Stimulated activated naive CD8-positive, alpha-beta T cell treated with anti-CD3 and anti-CD28 coated beads, Interleukin-15, Interleukin-2, amounts not matched to agents 100 ng/mL and 50 ng/mL, for 24 hours (primary cell): ENCODE data around the gene MUC21.
"Not testable (repeated sequence)": the region's sequence is repeated elsewhere in the genome, so short reads cannot be mapped to it uniquely, and the experiment has no call there.

ENCODE experiments used
- H3K27ac Mint-ChIP-seq: one replicate; pipeline ENCODE4 v1.8.0; 2021; ENCODE audit warnings: mild to moderate bottlenecking, mixed read lengths
- H3K27me3 Mint-ChIP-seq: one replicate; pipeline ENCODE4 v1.8.0; 2021; ENCODE audit warnings: mixed read lengths
- H3K36me3 Mint-ChIP-seq: one replicate; pipeline ENCODE4 v1.8.0; 2021; ENCODE audit warnings: low read depth, mixed read lengths
- H3K4me1 Mint-ChIP-seq: one replicate; pipeline ENCODE4 v1.8.0; 2021; ENCODE audit warnings: low read depth, mixed read lengths
- H3K4me3 Mint-ChIP-seq: one replicate; pipeline ENCODE4 v1.8.0; 2021; ENCODE audit warnings: mild to moderate bottlenecking, mixed read lengths
- H3K9me3 Mint-ChIP-seq: one replicate; pipeline ENCODE4 v1.8.0; 2021; ENCODE audit warnings: mixed read lengths

Gene MUC21

DNA sequence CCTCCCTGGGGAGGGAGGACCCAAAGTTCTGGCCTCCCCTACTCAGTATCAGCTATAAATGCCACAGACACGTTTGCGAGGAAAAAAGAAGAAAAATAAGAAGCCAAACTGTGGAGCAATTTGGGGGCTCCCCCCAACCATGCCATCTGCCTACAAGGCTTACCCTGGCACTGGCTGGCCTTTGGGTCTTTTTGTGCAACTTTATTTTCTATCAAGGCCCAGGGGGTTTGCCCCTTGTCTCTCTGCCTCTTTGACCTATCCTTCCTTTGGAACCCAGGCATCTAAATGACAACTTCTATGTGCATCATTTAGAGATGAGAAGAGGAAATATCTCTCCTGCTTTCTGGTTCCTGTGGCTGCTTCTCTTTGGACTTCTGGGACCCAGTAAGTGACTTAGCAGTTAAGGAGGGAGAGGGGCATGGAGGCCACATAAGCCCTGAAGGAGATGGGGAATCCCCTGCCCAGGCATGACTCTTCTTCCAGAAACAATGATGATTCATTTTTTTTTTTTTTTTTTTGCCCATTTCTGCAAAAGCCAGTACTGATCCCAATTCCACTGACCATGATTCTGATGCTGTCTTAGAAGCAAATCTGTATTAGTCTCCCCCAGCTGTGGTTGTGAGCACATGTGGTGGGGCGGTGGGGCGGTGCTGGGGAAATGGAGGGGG lies 27.0 kb downstream of the MUC21 start, which contains the start of gene MUC22:
Gene MUC22, plus strand, starts transcription at position 82 of the 668 bp plus-strand sequence. Its CDS starts 233 bp downstream, at position 315.
- H3K4me3 Mint-ChIP-seq = no peak within 1 kb of the TSS
- peaks cover 21% of the 10 kb centered on the region for H3K4me1 Mint-ChIP-seq
- peaks cover 5% of the 10 kb centered on the region for H3K9me3 Mint-ChIP-seq
- no peaks in the 10 kb centered on the region for H3K36me3 Mint-ChIP-seq
- H3K27ac Mint-ChIP-seq = no peak within 1 kb of the TSS
- H3K27me3 Mint-ChIP-seq = peaks cover 32% of the 10 kb centered on the region

DNA sequence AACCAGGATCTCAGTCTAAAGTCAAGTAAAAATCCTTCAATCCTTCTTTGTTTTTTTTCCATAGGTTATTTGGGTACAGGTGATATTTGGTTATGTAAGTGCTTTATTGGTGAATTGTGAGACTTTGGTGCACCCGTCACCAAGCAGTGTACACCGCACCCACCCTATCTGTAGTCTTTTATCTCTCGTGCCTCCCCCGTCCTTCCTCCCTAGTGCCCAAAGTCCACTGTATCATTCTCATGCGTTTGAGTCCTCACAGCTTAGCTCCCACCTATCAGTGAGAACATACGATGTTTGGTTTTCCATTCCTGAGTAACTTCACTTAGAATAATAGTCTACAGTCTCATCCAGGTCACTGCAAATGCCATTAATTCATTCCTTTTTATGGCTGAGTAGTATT lies 27.6 kb downstream of the MUC21 start:
- H3K36me3 Mint-ChIP-seq = no peaks in the 10 kb centered on the region
- no peak overlapping the region for H3K4me3 Mint-ChIP-seq
- H3K4me1 Mint-ChIP-seq = peaks cover 21% of the 10 kb centered on the region
- H3K27ac Mint-ChIP-seq = no peak overlapping the region
- H3K9me3 Mint-ChIP-seq = peaks cover 5% of the 10 kb centered on the region
- peaks cover 36% of the 10 kb centered on the region for H3K27me3 Mint-ChIP-seq

DNA sequence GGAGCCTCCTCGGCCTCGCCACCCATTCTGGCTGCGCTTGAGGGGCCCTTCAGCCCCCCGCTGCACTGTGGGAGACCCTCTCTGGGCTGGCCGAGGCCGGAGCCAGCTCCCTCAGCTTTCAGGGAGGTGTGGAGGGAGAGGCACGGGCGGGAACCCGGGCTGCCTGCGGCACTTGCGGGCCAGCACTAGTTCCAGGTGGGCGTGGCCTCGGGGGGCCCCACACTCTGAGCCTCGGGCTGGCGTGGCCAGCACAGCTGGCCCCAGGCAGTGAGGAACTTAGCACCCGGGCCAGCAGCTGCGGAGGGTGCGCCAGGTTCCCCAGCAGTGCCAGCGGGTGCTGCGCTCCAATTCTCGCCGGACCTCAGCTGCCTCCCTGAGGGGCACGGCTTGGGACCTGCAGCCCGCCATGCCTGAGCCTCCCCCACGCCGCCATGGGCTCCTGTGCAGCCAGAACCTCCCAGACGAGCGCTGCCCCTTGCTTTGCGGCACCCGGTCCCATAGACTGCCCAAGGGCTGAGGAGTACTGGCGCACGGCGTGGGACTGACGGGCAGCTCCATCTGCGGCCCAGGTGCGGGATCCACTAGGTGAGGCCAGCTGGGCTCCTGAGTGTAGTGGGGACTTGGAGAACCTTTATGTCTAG lies 33.3 kb downstream of the MUC21 start:
- H3K36me3 Mint-ChIP-seq = no peaks in the 10 kb centered on the region
- H3K4me3 Mint-ChIP-seq = no peak overlapping the region
- H3K4me1 Mint-ChIP-seq = no peaks in the 10 kb centered on the region
- peaks cover 37% of the 10 kb centered on the region for H3K27me3 Mint-ChIP-seq
- peaks cover 5% of the 10 kb centered on the region for H3K9me3 Mint-ChIP-seq
- no peak overlapping the region for H3K27ac Mint-ChIP-seq

DNA sequence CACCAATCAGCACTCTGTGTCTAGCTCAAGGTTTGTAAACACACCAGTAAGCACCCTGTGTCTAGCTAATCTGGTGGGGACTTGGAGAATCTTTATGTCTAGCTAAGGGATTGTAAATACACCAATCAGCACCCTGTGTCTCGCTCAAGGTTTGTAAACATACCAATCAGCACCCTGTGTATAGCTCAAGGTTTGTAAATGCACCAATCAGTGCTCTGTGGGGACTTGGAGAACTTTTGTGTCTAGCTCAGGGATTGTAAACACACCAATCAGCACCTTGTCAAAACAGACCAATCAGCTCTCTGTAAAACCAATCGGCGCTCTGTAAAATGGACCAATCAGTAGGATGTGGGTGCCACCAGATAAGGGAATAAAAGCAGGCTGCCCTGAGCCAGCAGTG lies 33.9 kb downstream of the MUC21 start:
- not testable (repeated sequence) for H3K36me3 Mint-ChIP-seq, H3K27ac Mint-ChIP-seq, H3K9me3 Mint-ChIP-seq, H3K4me3 Mint-ChIP-seq, H3K4me1 Mint-ChIP-seq
- H3K27me3 Mint-ChIP-seq = peaks cover 34% of the 10 kb centered on the region

DNA sequence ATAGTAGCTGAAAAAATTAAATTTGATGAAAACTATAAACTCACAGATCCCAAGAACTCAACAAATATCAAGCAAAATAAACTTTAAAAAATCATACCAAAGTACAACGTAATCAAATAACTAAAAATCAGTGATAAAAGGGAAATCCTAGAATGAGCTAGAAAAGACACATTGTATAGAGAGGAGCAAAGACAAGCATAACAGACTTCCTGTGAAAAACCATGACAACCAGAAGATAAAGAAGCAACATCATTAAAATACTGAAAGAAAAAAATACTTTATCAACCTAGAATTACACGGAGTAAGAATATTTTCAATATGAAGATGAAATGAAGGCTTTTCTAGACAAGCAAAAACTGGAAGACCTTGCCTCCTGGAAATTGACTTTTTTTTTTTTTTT lies 36.5 kb downstream of the MUC21 start:
- H3K4me1 Mint-ChIP-seq = no peaks in the 10 kb centered on the region
- no peak overlapping the region for H3K4me3 Mint-ChIP-seq
- peaks cover 25% of the 10 kb centered on the region for H3K27me3 Mint-ChIP-seq
- no peaks in the 10 kb centered on the region for H3K9me3 Mint-ChIP-seq
- H3K36me3 Mint-ChIP-seq = no peaks in the 10 kb centered on the region
- H3K27ac Mint-ChIP-seq = no peak overlapping the region

DNA sequence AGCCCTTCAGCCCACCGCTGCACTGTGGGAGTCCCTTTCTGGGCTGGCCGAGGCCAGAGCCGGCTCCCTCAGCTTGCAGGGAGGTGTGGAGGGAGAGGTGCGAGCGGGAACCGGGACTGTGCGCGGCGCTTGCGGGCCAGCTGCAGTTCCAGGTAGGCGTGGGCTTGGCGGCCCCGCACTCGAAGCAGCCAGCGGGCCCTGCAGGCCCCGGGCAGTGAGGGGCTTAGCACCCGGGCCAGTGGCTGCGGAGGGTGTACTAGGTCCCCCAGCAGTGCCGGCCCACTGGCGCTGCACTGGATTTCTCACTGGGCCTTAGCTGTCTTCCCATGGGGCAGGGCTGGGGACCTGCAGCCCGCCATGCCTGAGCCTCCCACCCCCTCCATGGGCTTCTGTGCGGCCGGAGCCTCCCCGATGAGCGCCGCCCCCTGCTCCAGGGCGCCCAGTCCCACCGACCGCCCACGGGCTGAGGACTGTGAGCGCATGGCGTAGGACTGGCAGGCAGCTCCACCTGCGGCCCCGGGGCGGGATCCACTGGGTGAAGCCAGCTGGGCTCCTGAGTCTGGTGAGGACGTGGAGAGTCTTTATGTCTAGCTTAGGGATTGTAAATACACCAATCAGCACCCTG lies 37.2 kb downstream of the MUC21 start:
- peaks cover 29% of the 10 kb centered on the region for H3K27me3 Mint-ChIP-seq
- not testable (repeated sequence) for H3K4me1 Mint-ChIP-seq, H3K9me3 Mint-ChIP-seq, H3K36me3 Mint-ChIP-seq, H3K4me3 Mint-ChIP-seq, H3K27ac Mint-ChIP-seq

DNA sequence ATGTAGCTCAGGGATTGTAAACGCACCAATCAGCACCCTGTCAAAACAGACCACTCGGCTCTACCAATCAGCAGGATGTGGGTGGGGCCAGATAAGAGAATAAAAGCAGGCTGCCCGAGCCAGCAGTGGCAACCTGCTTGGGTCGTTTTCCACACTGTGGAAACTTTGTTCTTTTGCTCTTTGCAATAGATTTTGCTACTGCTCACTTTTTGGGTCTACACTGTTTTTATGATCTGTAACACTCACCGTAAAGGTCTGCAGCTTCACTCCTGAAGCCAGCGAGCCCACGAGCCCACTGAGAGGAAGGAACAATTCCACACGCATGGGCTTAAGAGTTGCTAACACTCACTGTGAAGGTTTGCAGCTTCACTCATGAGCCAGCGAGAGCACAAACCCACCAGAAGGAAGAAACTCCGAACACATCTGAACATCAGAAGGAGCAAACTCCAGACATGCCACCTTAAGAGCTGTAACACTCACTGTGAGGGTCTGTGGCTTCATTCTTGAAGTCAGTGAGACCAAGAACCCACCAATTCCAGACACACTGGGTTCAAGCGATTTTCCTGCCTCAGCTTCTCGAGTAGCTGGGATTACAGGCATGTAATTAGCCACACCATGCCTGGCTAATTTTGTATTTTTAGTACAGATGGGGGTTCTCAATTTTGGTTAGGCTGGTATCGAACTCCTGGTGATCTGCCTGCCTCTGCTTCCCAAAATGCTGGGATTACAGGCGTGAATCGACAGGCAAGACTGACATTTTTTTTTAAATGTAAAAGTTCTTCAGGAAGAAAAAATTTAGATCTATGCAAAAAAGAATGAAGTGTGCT lies 38.4 kb downstream of the MUC21 start:
- not testable (repeated sequence) for H3K27ac Mint-ChIP-seq, H3K4me3 Mint-ChIP-seq, H3K36me3 Mint-ChIP-seq, H3K4me1 Mint-ChIP-seq, H3K9me3 Mint-ChIP-seq
- peaks cover 25% of the 10 kb centered on the region for H3K27me3 Mint-ChIP-seq

DNA sequence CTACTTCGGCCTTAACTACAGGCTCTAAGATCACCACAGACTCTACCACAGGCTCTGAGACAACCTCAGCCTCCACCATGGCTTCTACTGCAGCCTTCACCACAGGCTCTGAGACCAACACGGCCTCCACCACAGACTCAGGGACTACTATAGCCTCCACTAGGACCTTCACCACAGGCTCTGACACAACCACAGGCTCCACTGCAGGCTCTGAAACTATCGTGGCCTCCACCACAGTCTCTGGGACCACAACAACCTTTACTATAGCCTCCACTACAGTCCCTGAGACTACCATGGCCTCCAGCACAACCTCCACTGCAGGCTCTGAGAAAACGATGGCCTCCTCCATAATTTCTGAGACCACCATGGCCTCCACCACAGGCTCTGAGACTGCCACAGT lies 42.1 kb downstream of the MUC21 start:
- Mint-ChIP-seq H3K27me3 (peaks cover 20% of the 10 kb centered on the region), H3K9me3 (no peaks in the 10 kb centered on the region), H3K4me1 (peaks cover 2% of the 10 kb centered on the region)

DNA sequence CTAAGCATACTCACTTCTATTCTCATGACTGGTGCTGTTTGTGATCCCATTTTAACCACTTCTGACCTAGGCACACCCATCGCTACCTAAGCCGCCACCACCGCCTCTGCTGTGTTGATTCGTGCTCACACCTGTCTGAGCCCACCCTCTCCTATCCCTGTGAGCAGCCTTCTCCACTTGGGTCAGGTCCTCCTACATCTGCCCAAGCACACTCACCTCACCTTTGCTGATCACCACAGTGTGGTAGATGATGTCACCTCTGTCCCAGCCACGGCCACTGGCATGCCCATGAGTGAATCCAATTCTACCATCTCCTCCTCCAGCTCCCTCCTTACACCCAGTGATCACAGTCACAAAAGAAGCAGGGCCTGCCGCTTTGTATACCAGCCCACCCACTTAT lies 47.6 kb downstream of the MUC21 start:
- Mint-ChIP-seq H3K27me3 (peaks cover 35% of the 10 kb centered on the region), H3K9me3 (no peaks in the 10 kb centered on the region), H3K4me1 (peaks cover 10% of the 10 kb centered on the region), H3K36me3 (no peaks in the 10 kb centered on the region), H3K4me3 (no peak overlapping the region), H3K27ac (no peak overlapping the region)

More for the DNA sequence above, 42.1 kb downstream of the MUC21 start:
- Mint-ChIP-seq H3K27ac (no peak overlapping the region), H3K36me3 (no peaks in the 10 kb centered on the region), H3K4me3 (no peak overlapping the region)

DNA sequence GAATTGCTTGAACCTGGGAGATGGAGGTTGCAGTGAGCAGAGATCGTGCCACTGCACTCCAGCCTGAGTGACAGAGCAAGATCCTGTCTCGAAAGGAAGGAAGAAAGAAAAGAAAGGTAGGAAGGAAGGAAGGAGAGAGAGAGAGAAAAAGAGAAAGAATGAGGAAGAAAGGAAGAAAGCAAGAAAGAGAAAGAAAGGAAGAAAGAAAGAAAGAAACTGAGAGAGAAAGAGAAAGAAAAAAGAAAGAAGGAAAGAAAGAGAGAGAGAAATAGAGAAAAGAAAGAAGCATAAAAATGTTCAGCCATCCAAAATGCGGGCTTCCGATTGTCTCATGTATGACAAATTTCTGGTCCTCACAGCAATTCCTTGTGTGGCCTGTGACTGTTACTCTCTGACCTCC lies 49.6 kb downstream of the MUC21 start:
- Mint-ChIP-seq H3K27me3 (peaks cover 35% of the 10 kb centered on the region), H3K9me3 (no peaks in the 10 kb centered on the region), H3K4me1 (peaks cover 10% of the 10 kb centered on the region), H3K4me3 (no peak overlapping the region), H3K36me3 (no peaks in the 10 kb centered on the region), H3K27ac (no peak overlapping the region)

DNA sequence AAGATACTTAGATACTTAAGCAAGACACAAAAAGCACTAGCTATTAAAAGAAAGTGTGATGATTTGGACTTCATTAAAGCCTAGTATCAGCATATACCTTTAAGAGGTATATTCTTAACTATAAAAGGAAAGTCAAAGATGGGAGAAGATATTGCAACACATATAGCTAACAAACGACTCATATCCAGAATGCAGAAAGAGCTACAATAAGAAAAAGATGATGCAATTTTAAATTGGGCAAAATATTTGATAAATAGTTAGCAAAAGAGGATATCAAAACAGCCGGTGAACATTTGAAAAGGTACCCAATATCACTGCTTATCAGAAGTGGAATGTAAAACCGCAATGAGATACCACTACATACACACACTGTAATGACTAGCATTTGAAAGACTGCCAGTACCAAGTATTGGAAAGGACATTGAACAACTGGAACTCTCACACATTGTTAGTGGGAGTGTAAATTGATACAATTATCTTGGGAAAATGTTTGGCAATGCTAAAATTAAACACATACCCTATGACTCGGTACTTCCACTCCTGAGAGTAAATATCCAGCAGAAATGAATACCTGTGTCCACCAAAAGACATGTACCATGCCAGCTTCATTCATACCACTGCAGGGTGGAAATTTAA lies 52.5 kb downstream of the MUC21 start:
- no peaks in the 10 kb centered on the region for H3K9me3 Mint-ChIP-seq
- H3K4me1 Mint-ChIP-seq = peaks cover 4% of the 10 kb centered on the region
- no peak overlapping the region for H3K4me3 Mint-ChIP-seq
- no peak overlapping the region for H3K27ac Mint-ChIP-seq
- H3K27me3 Mint-ChIP-seq = peaks cover 28% of the 10 kb centered on the region
- H3K36me3 Mint-ChIP-seq = no peaks in the 10 kb centered on the region

DNA sequence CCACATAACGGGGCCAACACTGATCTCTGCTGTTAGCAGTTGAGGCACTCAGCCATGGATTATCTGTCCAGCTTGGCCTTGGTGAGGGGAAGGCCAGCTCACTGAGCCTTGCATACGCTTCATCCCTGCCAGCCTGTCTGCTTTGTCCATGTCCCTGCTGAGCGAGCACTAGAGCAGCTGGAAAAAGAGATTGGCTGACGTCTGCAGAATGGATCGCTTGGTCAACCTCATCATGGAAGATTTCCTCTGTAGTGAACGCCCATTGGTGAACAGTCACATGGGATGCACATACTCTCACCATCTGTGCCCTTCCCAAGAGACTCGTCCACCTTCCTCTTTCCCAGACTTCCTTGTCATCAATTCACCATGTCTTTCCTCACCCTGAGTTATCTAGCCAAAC lies 53.7 kb downstream of the MUC21 start:
- Mint-ChIP-seq H3K27ac (no peak overlapping the region), H3K27me3 (peaks cover 19% of the 10 kb centered on the region), H3K9me3 (no peaks in the 10 kb centered on the region), H3K36me3 (no peaks in the 10 kb centered on the region), H3K4me1 (no peaks in the 10 kb centered on the region), H3K4me3 (no peak overlapping the region)

DNA sequence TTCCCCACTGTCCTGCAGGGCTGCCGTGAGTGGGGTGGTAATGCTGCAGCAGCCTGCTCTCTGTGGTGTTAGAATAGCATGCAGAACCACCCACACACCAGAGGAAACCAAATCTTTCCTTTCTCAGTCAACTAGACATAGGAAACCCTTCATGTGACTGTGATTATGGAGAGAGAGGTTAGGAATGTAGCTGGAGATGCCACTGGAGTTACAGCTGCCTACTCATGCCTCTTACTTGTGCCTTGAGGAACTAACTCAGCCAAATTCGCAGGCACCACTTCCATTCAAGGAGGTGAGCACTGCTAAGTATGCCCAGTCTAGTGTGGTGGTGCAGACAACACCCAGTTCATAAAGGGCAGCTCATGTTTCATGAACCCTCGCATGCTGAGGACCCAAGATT lies 54.2 kb downstream of the MUC21 start:
- no peak overlapping the region for H3K4me3 Mint-ChIP-seq
- no peaks in the 10 kb centered on the region for H3K9me3 Mint-ChIP-seq
- no peaks in the 10 kb centered on the region for H3K4me1 Mint-ChIP-seq
- peaks cover 16% of the 10 kb centered on the region for H3K27me3 Mint-ChIP-seq
- no peaks in the 10 kb centered on the region for H3K36me3 Mint-ChIP-seq
- H3K27ac Mint-ChIP-seq = no peak overlapping the region

DNA sequence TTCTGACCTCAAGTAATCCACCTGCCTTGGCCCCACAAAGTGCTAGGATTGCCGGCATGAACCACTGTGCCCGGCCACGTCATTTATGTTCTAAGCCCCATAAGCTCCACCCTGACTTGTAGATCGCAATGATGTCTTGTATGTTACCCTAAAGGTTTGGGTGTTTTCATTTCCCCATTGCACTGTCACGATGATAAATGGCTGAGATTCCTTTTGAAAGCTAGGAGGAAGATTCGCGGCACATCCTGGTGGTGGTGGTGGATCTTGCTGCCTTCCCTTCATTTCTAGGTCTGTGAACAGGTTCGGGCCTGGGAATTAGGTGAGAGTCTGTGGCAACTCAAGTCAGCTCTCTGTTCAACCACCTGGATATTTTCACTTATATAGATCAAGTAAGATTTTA lies 55.0 kb downstream of the MUC21 start:
- H3K4me1 Mint-ChIP-seq = peaks cover 7% of the 10 kb centered on the region
- H3K27me3 Mint-ChIP-seq = peaks cover 7% of the 10 kb centered on the region
- H3K4me3 Mint-ChIP-seq = no peak overlapping the region
- H3K36me3 Mint-ChIP-seq = no peaks in the 10 kb centered on the region
- H3K27ac Mint-ChIP-seq = no peak overlapping the region
- H3K9me3 Mint-ChIP-seq = no peaks in the 10 kb centered on the region
